K562 (cell line): Measurements from ENCODE around the gene MCM3. TPM values are rescaled to one million over a fixed set of nuclear protein-coding genes. Genes with fewer than 3 reads are reported as not detected.

ENCODE experiments used
- BRCA1 ChIP-seq, 2 experiments: fragments of 450-650 bp in 1 of 2; sonication (generic) in 1 of 2; formaldehyde crosslinking in 1 of 2; IDR thresholded peaks; 2 replicates each; pipeline versions ENCODE4 v1.5.0 to v1.6.1; 2017 to 2020; ENCODE audit warnings: mild to moderate bottlenecking in 1 of 2, missing genetic modification reagents in 1 of 2
- JUNB ChIP-seq: fragments of 450-650 bp; formaldehyde crosslinking; conservative IDR thresholded peaks from 2 replicates; pipeline ENCODE4 v1.4.0; 2020; ENCODE audit warnings: mild to moderate bottlenecking
- POLR2G ChIP-seq: fragments of 200-400 bp; formaldehyde crosslinking; IDR thresholded peaks from 2 replicates; pipeline ENCODE4 v1.6.1; 2017; ENCODE audit warnings: low read depth, mild to moderate bottlenecking, antibody characterized with exemption, low read length, moderate library complexity
- ZBTB5 ChIP-seq: fragments of 450-650 bp; IDR thresholded peaks from 2 replicates; pipeline ENCODE4 v1.6.1; 2017; ENCODE audit warnings: antibody characterized with exemption
- polyA plus RNA-seq, 8 experiments: library from polyadenylated mRNA; depleted of rRNA in 4 of 8; stranded (reverse) in 5 of 8; unstranded in 3 of 8; fragments of >200 nt; fragmentation: Nextera tagmentation in 2 of 8; fragmentation: Illumina TruSeq in 1 of 8; extraction: Ambion mirVana in 2 of 8; extraction: Trizol in 1 of 8; gene quantifications; 2 replicates each; pipeline versions ENCODE4 v1.2.1 to v1.2.3, GENCODE V29; 2011 to 2014; ENCODE audit warnings: inconsistent platforms in 1 of 8, missing spikeins in 1 of 8
- total RNA-seq, 7 experiments: library from RNA; depleted of rRNA in 6 of 7; stranded (reverse); fragments of >200 nt in 6 of 7; fragmentation: Illumina TruSeq in 2 of 7; extraction: Trizol in 2 of 7; gene quantifications; 2 replicates each; pipeline versions ENCODE4 v1.2.1 to v1.2.3, GENCODE V29; 2011 to 2021; ENCODE audit warnings: low replicate concordance in 1 of 7
- TF ChIP-seq, protein P1 (sequence below): fragments of 450-650 bp; formaldehyde crosslinking; IDR thresholded peaks from 2 replicates; pipeline ENCODE4 v1.4.0; 2020; ENCODE audit warnings: mild to moderate bottlenecking, moderate library complexity
- TF ChIP-seq, protein P2 (sequence below): fragments of 250-450 bp; sonication (Bioruptor Pico); IDR thresholded peaks from 2 replicates; pipeline ENCODE4 v1.4.0; 2020; ENCODE audit warnings: mild to moderate bottlenecking, moderate library complexity, borderline replicate concordance

The MCM3 gene
- total and polyA plus RNA-seq, 9 of the 15 experiments (the other 6 are each of a cell fraction or from before 2014, with no cell fraction given) = 76.1 to 270 (median 250) TPM

DNA sequence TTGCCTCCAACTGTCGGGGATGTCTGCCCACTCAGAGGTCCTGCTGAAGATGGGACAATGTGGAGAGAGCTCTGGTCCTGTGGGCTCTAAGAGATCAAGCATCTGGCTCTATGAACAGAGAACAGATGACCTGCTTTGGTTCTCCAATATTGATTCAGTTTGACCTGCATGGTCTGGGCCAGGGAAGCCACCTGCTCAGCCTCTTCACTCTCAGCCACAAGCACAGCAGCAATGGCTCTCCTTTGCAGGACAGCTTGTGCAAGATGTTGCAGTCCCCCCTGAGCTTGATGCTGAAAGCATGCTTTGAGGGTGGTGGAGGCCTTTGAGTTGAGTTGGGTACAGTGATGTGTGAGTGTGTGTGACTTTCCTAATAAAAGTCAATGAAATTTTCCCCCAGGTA, 18.6 kb upstream of the MCM3 start (continued):
- TF ChIP-seq, protein P1, sequence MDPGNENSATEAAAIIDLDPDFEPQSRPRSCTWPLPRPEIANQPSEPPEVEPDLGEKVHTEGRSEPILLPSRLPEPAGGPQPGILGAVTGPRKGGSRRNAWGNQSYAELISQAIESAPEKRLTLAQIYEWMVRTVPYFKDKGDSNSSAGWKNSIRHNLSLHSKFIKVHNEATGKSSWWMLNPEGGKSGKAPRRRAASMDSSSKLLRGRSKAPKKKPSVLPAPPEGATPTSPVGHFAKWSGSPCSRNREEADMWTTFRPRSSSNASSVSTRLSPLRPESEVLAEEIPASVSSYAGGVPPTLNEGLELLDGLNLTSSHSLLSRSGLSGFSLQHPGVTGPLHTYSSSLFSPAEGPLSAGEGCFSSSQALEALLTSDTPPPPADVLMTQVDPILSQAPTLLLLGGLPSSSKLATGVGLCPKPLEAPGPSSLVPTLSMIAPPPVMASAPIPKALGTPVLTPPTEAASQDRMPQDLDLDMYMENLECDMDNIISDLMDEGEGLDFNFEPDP (CRISPR knock-in tag) = no peak
- TF ChIP-seq ZBTB5 (no peak), BRCA1 (IDR thresholded peaks at IDR 0.05) (no peak), BRCA1 (CRISPR knock-in tag; IDR thresholded peaks at IDR 0.05) (no peak), POLR2G (no peak), JUNB (CRISPR knock-in tag) (no peak)
- TF ChIP-seq, protein P2, sequence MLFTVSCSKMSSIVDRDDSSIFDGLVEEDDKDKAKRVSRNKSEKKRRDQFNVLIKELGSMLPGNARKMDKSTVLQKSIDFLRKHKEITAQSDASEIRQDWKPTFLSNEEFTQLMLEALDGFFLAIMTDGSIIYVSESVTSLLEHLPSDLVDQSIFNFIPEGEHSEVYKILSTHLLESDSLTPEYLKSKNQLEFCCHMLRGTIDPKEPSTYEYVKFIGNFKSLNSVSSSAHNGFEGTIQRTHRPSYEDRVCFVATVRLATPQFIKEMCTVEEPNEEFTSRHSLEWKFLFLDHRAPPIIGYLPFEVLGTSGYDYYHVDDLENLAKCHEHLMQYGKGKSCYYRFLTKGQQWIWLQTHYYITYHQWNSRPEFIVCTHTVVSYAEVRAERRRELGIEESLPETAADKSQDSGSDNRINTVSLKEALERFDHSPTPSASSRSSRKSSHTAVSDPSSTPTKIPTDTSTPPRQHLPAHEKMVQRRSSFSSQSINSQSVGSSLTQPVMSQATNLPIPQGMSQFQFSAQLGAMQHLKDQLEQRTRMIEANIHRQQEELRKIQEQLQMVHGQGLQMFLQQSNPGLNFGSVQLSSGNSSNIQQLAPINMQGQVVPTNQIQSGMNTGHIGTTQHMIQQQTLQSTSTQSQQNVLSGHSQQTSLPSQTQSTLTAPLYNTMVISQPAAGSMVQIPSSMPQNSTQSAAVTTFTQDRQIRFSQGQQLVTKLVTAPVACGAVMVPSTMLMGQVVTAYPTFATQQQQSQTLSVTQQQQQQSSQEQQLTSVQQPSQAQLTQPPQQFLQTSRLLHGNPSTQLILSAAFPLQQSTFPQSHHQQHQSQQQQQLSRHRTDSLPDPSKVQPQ (CRISPR knock-in tag) = no peak
- TF ChIP-seq, all 486 proteins: peak for 0
